GM18508 (cell line): Measurements from ENCODE around the gene HTT.

Source experiments
- ATAC-seq: cut with Tn5 transposase; IDR thresholded peaks from one replicate; pipeline ENCODE4 v1.9.1; 2021; ENCODE audit warnings: moderate number of reproducible peaks; ENCODE audit not compliant: insufficient read depth, unreplicated experiment

The HTT gene

GRCh38 chr4:3227878-3228675, 153.6 kb downstream of the HTT start:
- no peak for ATAC-seq

GRCh38 chr4:3228881-3229280, 154.4 kb downstream of the HTT start:
- ATAC-seq = no peak

GRCh38 chr4:3229328-3229727, 154.8 kb downstream of the HTT start:
- ATAC-seq = no peak

GRCh38 chr4:3229964-3230363, 155.5 kb downstream of the HTT start:
- no peak for ATAC-seq

GRCh38 chr4:3231471-3231870, 157.0 kb downstream of the HTT start:
- no peak for ATAC-seq

GRCh38 chr4:3232001-3232400, 157.5 kb downstream of the HTT start:
- no peak for ATAC-seq

- ATAC-seq = no peak
These were observed 158.4 kb downstream of the HTT start for GRCh38 chr4:3232871-3233271.

- no peak for ATAC-seq
These were observed 159.1 kb downstream of the HTT start for GRCh38 chr4:3233391-3234071.

GRCh38 chr4:3234171-3235029, 159.9 kb downstream of the HTT start:
- no peak for ATAC-seq

- no peak for ATAC-seq
These were observed 160.5 kb downstream of the HTT start for GRCh38 chr4:3235030-3235345.

GRCh38 chr4:3235581-3235980, 161.1 kb downstream of the HTT start:
- no peak for ATAC-seq

- ATAC-seq = no peak
These were observed 161.9 kb downstream of the HTT start for GRCh38 chr4:3236326-3236878.

- no peak for ATAC-seq
These were observed 162.8 kb downstream of the HTT start for GRCh38 chr4:3237266-3237665.

GRCh38 chr4:3237712-3238560, 163.5 kb downstream of the HTT start:
- ATAC-seq = no peak

GRCh38 chr4:3238721-3239120, 164.2 kb downstream of the HTT start:
- ATAC-seq = no peak

GRCh38 chr4:3239303-3239702, 164.8 kb downstream of the HTT start:
- no peak for ATAC-seq

- ATAC-seq = no peak
These were observed 165.8 kb downstream of the HTT start for GRCh38 chr4:3239998-3240920.

GRCh38 chr4:3240936-3241522, 166.5 kb downstream of the HTT start:
- no peak for ATAC-seq
